ENCODE data around the gene TMEM51.

Gene TMEM51

GRCh38 chr1:15117671-15118325 lies 35.7 kb upstream of the TMEM51 start:
- Mint-ChIP-seq H3K4me3 (no peak overlapping the region), H3K27me3 (peaks cover 26 to 62% of the 10 kb centered on the region in 2 donors), H3K9me3 (no peaks in the 10 kb centered on the region), H3K4me1 (ENCODE audit: low read depth in 2 of 2) (no peaks in the 10 kb centered on the region), H3K27ac (no peak overlapping the region), H3K36me3 (ENCODE audit: insufficient read depth) (no peaks in the 10 kb centered on the region)
- no peak for DNase-seq
- no peak for ATAC-seq (replicated peaks)

GRCh38 chr1:15118579-15118978 lies 35.0 kb upstream of the TMEM51 start:
- Mint-ChIP-seq H3K4me3 (no peak overlapping the region), H3K4me1 (ENCODE audit: low read depth in 2 of 2) (no peaks in the 10 kb centered on the region), H3K9me3 (no peaks in the 10 kb centered on the region), H3K27ac (no peak overlapping the region), H3K27me3 (peaks cover 26 to 62% of the 10 kb centered on the region in 2 donors), H3K36me3 (ENCODE audit: insufficient read depth) (no peaks in the 10 kb centered on the region)
- DNase-seq (no peak), ATAC-seq (replicated peaks) (no peak)

- ATAC-seq (replicated peaks) (no peak), DNase-seq (no peak)
- H3K36me3 Mint-ChIP-seq (ENCODE audit: insufficient read depth), result no peaks in the 10 kb centered on the region
- H3K4me3 Mint-ChIP-seq, result no peak overlapping the region
- H3K27ac Mint-ChIP-seq, result no peak overlapping the region
- H3K9me3 Mint-ChIP-seq, result no peaks in the 10 kb centered on the region
- peaks cover 22 to 58% of the 10 kb centered on the region in 2 donors for H3K27me3 Mint-ChIP-seq
- H3K4me1 Mint-ChIP-seq (ENCODE audit: low read depth in 2 of 2), result no peaks in the 10 kb centered on the region
Observed at GRCh38 chr1:15120251-15120945, 33.1 kb upstream of the TMEM51 start.

GRCh38 chr1:15122331-15122730 lies 31.2 kb upstream of the TMEM51 start:
- H3K27me3 Mint-ChIP-seq, result peaks cover 22 to 39% of the 10 kb centered on the region in 2 donors
- DNase-seq (no peak), ATAC-seq (replicated peaks) (no peak)
- no peak overlapping the region for H3K27ac Mint-ChIP-seq
- no peak overlapping the region for H3K4me3 Mint-ChIP-seq
- H3K36me3 Mint-ChIP-seq (ENCODE audit: insufficient read depth), result no peaks in the 10 kb centered on the region
- no peaks in the 10 kb centered on the region for H3K9me3 Mint-ChIP-seq
- H3K4me1 Mint-ChIP-seq (ENCODE audit: low read depth in 2 of 2), result no peaks in the 10 kb centered on the region

DNA sequence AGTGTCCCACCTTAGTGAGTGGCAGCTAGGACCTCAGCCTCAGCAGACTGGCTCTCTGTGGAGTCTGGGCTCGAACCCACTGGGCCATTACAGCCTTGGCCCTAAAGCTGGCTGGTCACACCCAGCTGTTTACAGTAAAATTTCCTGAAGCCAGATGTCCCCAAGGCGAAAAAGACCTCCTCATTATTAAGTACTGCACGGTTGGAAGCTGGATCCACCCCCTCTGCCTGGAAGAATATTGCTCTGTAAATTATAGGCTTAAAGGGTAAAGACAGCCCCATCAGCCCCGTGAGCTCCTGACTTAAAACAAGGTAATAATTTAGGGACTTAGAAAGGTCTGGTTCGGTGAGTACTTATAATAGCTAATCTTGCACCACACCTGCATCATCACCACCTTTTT lies 30.3 kb upstream of the TMEM51 start:
- ATAC-seq (replicated peaks), result no peak
- no peaks in the 10 kb centered on the region for H3K4me1 Mint-ChIP-seq (ENCODE audit: low read depth in 2 of 2)

DNA sequence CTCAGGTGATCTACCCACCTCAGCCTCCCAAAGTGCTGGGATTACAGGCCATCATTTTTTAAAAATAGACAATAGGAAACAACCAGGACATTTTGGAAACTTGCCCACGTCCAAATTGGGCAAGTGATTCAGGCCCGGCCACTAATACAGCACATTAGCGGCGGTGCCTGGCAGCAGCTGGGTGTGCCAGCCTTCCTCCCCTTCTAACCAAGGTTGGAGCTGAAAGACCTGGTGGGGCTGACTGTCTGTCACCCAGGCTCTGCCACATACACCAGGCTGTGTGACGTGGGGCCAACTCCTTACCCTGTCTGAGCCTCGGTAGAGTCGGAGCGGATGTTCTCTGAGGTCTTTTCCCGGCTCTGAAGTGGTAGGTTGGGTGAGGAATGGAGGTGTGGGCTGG lies 29.6 kb upstream of the TMEM51 start:
- Mint-ChIP-seq H3K27me3 (peaks cover 13 to 25% of the 10 kb centered on the region in 2 donors), H3K27ac (no peak overlapping the region), H3K4me1 (ENCODE audit: low read depth in 2 of 2) (no peaks in the 10 kb centered on the region), H3K4me3 (no peak overlapping the region), H3K36me3 (ENCODE audit: insufficient read depth) (no peaks in the 10 kb centered on the region), H3K9me3 (no peaks in the 10 kb centered on the region)
- no peak for DNase-seq
- ATAC-seq (replicated peaks), result no peak

More for the DNA sequence above, 30.3 kb upstream of the TMEM51 start:
- Mint-ChIP-seq H3K27me3 (peaks cover 20 to 29% of the 10 kb centered on the region in 2 donors), H3K36me3 (ENCODE audit: insufficient read depth) (no peaks in the 10 kb centered on the region), H3K4me3 (no peak overlapping the region), H3K9me3 (no peaks in the 10 kb centered on the region), H3K27ac (no peak overlapping the region)
- DNase-seq, result no peak

DNA sequence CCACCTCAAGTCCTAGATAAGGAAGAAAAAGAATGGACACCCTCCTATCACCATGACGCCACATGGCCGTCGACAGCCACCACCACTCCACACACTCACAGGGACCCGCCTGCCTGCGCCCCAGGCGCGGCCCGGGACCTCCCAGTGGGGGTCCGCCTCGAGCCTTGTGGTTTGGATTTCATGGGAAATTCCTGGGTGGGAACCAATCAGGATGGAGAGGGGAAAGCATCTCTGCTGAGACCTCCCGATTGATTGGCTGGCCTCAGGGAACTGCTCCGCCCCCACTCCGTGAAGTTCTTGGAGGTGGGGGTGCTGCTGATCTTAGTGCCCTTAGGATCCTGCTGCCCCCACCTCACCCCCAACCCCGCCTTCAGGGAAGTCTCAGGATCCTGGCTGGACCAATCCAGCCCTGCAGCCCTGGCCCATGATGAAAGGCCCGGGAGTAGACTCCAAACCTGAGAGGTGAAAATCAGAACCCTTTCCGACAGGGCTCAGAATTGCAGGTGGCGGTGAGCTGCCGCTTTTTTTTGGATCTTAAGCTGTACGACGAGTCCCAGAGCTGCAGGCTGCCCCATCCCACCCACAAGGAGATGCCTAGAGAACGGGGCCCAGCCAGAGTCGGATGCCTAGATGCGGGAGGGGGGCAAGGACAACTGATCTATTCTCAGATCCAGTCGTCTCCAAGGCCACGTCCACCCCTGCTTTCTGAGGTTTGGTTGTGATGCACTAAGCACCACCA lies 29.0 kb upstream of the TMEM51 start:
- H3K36me3 Mint-ChIP-seq (ENCODE audit: insufficient read depth), result no peaks in the 10 kb centered on the region
- no peak for ATAC-seq (replicated peaks)

DNA sequence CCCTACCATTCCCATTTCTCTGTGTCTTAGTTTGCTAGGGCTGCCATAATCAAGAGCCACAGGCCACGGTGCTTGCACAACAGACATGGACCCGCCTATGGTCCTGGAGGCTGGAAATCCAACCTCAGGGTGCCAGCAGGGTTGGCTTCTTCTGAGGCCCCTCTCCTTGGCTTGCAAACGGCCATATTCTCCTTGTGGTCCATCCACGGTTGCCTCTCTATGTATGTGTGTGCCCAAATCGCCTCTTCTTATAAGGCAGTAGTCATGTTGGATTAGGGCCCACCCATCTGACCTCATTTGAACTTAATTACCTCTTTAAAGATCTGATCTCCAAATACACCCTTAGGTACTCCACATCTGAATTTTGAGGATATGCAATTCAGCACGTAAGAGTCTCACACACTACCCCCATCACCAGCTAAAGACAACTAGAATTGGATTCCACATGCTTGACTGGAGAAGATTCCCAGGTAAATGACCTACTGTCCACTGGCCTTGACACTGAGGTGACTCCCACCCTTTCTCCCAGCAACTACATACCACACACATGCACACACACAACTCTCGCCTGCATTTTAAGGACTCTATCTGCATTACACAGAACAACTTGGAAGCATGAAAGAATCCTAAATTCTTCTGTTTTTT lies 28.3 kb upstream of the TMEM51 start:
- no peak overlapping the region for H3K27ac Mint-ChIP-seq
- H3K27me3 Mint-ChIP-seq, result peaks cover 6 to 22% of the 10 kb centered on the region in 2 donors
- ATAC-seq (replicated peaks), result no peak
- H3K36me3 Mint-ChIP-seq (ENCODE audit: insufficient read depth), result no peaks in the 10 kb centered on the region
- no peaks in the 10 kb centered on the region for H3K4me1 Mint-ChIP-seq (ENCODE audit: low read depth in 2 of 2)
- H3K4me3 Mint-ChIP-seq, result no peak overlapping the region
- DNase-seq, result no peak
- no peaks in the 10 kb centered on the region for H3K9me3 Mint-ChIP-seq

More for the DNA sequence above, 29.0 kb upstream of the TMEM51 start:
- no peaks in the 10 kb centered on the region for H3K9me3 Mint-ChIP-seq
- no peak overlapping the region for H3K4me3 Mint-ChIP-seq
- peaks cover 7 to 25% of the 10 kb centered on the region in 2 donors for H3K27me3 Mint-ChIP-seq
- no peak for DNase-seq
- no peaks in the 10 kb centered on the region for H3K4me1 Mint-ChIP-seq (ENCODE audit: low read depth in 2 of 2)
- no peak overlapping the region for H3K27ac Mint-ChIP-seq

DNA sequence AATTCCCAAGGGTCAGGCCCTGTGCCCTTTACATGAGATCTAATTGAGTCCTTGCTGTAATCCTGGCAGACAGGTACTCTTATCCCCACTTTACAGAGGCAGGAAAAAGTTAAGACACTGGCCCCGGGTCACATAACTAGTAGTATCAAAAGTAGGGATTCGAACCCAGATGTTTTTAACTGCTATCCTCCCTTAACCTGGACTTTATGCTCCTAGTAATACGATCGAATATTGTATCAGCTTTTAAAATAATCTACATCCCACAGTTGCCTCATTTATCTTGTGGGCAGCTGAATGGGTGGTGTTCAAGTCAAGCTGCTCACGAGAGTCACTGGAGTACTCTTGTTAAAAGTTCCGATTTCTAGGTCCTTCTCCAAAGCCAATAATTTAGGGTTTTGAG lies 25.5 kb upstream of the TMEM51 start:
- Mint-ChIP-seq H3K27me3 (peaks cover 7 to 23% of the 10 kb centered on the region in 2 donors), H3K4me3 (no peak overlapping the region), H3K36me3 (ENCODE audit: insufficient read depth) (no peaks in the 10 kb centered on the region), H3K27ac (no peak overlapping the region), H3K4me1 (ENCODE audit: low read depth in 2 of 2) (no peaks in the 10 kb centered on the region), H3K9me3 (no peaks in the 10 kb centered on the region)
- no peak for DNase-seq
- ATAC-seq (replicated peaks), result no peak

GRCh38 chr1:15128520-15129313 lies 24.8 kb upstream of the TMEM51 start:
- peak; percentile 66 to 75 (median 70) for DNase-seq
- no peaks in the 10 kb centered on the region for H3K9me3 Mint-ChIP-seq
- no peaks in the 10 kb centered on the region for H3K4me1 Mint-ChIP-seq (ENCODE audit: low read depth in 2 of 2)
- no peak overlapping the region for H3K27ac Mint-ChIP-seq
- no peak overlapping the region for H3K4me3 Mint-ChIP-seq
- H3K27me3 Mint-ChIP-seq, result peaks cover 13 to 29% of the 10 kb centered on the region in 2 donors
- H3K36me3 Mint-ChIP-seq (ENCODE audit: insufficient read depth), result no peaks in the 10 kb centered on the region
- peak; percentile 93 for ATAC-seq (replicated peaks)

GRCh38 chr1:15129944-15130343 lies 23.6 kb upstream of the TMEM51 start:
- ATAC-seq (replicated peaks) (no peak), DNase-seq (no peak)
- H3K36me3 Mint-ChIP-seq (ENCODE audit: insufficient read depth), result no peaks in the 10 kb centered on the region
- peaks cover 25 to 41% of the 10 kb centered on the region in 2 donors for H3K27me3 Mint-ChIP-seq
- H3K4me1 Mint-ChIP-seq (ENCODE audit: low read depth in 2 of 2), result no peaks in the 10 kb centered on the region
- H3K9me3 Mint-ChIP-seq, result no peaks in the 10 kb centered on the region
- no peak overlapping the region for H3K4me3 Mint-ChIP-seq
- no peak overlapping the region for H3K27ac Mint-ChIP-seq

DNA sequence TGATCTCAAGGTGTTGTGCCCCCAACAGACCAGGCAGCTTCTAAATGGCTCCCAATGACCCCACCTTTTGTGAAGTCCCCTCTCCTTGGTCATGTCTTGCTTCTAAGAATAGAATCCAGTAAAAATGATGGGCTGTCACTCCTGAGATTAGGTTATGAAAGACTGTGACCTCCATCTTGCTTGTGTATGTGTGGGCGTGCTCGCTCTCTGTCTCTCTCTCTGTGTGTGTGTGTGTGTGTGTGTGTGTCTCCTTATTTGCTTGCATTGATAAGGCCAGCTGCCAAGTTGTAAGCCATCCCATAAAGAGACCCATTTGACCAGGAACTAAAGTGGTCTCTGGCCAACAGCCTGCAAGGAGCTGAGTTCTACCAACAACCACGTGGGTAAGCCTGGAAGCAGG lies 22.9 kb upstream of the TMEM51 start:
- Mint-ChIP-seq H3K27me3 (peaks cover 32 to 48% of the 10 kb centered on the region in 2 donors), H3K9me3 (no peaks in the 10 kb centered on the region), H3K27ac (no peak overlapping the region), H3K4me1 (ENCODE audit: low read depth in 2 of 2) (no peaks in the 10 kb centered on the region), H3K4me3 (no peak overlapping the region), H3K36me3 (ENCODE audit: insufficient read depth) (no peaks in the 10 kb centered on the region)
- ATAC-seq (replicated peaks) (no peak), DNase-seq (no peak)

DNA sequence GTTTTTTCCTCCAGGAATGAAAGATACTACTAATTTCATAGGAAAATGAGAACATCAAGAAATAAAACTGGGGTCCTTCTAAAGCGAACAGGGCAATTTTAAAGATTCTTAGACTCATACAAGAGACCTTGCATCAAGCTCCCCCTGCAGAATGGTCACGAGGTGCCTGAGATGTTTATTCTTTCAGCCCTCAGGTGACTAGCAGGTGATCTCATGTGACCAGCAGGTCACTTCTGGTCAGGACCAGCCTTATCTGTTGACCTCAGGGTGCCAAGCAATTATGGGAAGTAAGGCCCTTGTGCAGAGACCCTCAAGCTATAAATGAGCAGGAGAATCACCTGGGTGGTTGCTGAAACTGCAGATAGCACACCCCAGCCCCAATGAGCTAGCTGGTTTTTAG lies 20.6 kb upstream of the TMEM51 start:
- Mint-ChIP-seq H3K27ac (no peak overlapping the region), H3K4me3 (no peak overlapping the region), H3K27me3 (peaks cover 54 to 72% of the 10 kb centered on the region in 2 donors), H3K36me3 (ENCODE audit: insufficient read depth) (no peaks in the 10 kb centered on the region), H3K9me3 (no peaks in the 10 kb centered on the region), H3K4me1 (ENCODE audit: low read depth in 2 of 2) (no peaks in the 10 kb centered on the region)
- no peak for DNase-seq
- no peak for ATAC-seq (replicated peaks)

Measured in effector memory CD8-positive, alpha-beta T cell (primary cell).